ENCODE measurements around the gene C12orf76.

DNA sequence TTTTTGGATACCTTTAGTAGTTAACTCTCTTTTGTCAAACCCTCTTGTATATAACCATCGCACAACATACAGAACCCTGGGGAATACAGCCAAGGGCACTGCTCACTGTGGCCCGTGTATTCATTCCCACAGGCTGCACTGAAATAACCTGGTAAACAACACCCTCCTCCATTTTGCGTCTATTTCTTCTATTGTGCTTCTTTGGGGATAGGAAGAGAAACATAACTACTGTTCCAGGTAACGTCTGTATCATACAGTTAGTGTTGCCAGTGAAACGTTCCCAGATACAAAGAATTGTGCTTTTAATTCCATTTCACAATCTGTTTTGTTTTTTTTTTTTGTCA is 9.6 kb downstream of the C12orf76 start:
- TF ChIP-seq, protein P1, sequence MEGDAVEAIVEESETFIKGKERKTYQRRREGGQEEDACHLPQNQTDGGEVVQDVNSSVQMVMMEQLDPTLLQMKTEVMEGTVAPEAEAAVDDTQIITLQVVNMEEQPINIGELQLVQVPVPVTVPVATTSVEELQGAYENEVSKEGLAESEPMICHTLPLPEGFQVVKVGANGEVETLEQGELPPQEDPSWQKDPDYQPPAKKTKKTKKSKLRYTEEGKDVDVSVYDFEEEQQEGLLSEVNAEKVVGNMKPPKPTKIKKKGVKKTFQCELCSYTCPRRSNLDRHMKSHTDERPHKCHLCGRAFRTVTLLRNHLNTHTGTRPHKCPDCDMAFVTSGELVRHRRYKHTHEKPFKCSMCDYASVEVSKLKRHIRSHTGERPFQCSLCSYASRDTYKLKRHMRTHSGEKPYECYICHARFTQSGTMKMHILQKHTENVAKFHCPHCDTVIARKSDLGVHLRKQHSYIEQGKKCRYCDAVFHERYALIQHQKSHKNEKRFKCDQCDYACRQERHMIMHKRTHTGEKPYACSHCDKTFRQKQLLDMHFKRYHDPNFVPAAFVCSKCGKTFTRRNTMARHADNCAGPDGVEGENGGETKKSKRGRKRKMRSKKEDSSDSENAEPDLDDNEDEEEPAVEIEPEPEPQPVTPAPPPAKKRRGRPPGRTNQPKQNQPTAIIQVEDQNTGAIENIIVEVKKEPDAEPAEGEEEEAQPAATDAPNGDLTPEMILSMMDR (IDR thresholded peaks at IDR 0.05 in 4 of 5, conservative IDR thresholded peaks at IDR 0.05 in 1 of 5) = no peak
- TF ChIP-seq POLR2A (IDR thresholded peaks at IDR 0.05) = no peak
